Activated CD4-positive, alpha-beta T cell treated with anti-CD3 and anti-CD28 coated beads, Interleukin-2, amount 50 U/mL, for 24 hours (primary cell): Measurements from ENCODE around the gene MCM7.

Source experiments
- DNase-seq, 2 donors: peaks; one replicate each; pipeline ENCODE4 v3.0.0-alpha.2; 2020; ENCODE audit warnings: low read depth in 1 of 2, low spot score in 1 of 2

MCM7 gene

DNA sequence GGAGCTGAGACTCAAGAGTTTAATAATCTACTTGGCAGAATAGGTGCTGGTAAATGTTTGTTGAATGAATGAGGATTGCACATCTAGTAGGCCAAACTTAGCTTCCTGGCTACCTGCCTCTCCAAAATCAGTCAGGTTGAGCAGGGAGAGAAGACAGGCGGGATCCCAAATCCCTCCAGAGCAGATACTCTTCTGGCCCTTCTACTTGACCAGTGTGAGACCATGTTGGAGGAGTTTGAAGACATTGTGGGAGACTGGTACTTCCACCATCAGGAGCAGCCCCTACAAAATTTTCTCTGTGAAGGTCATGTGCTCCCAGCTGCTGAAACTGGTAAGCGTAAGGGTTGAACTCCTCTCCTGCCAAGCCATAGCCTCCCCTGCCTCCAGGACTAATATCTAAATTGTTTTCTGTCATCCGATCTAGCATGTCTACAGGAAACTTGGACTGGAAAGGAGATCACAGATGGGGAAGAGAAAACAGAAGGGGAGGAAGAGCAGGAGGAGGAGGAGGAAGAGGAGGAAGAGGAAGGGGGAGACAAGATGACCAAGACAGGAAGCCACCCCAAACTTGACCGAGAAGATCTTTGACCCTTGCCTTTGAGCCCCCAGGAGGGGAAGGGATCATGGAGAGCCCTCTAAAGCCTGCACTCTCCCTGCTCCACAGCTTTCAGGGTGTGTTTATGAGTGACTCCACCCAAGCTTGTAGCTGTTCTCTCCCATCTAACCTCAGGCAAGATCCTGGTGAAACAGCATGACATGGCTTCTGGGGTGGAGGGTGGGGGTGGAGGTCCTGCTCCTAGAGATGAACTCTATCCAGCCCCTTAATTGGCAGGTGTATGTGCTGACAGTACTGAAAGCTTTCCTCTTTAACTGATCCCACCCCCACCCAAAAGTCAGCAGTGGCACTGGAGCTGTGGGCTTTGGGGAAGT, 23.4 kb upstream of the MCM7 start:
- DNase-seq, result no peak

DNA sequence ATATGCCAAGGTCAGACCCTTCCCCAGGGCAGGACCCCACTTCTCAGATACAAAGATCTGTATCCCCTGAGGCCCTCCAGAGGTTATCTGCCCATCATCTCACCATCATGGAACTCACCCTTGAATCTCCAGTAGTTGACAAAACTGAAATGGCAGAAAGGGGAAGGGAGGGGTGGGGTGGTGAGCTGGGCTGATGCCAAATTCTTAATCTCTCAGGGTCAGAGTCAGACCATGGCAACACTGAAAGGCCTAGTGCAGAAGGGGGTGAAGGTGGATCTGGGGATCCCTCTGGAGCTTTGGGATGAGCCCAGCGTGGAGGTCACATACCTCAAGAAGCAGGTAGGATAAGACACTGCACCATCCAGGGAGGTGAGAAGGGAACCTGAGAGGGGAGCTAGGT, 21.4 kb upstream of the MCM7 start:
- no peak for DNase-seq

GRCh38 chr7:100122067-100122466, 20.9 kb upstream of the MCM7 start:
- DNase-seq, result no peak

DNA sequence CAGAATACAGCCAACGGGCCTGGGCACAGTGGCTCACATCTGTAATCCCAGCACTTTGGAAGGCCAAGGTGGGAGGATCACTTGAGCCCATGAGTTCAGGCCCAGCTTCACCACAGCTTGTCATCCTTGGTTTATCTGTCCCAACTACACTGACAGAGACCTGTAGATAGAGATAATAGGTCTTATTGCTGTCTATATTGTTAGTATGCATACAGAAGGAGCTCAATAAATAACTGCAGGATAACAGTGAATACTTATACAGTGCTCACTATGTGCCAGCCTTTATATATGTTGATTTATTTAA, 19.5 kb upstream of the MCM7 start:
- no peak for DNase-seq

GRCh38 chr7:100119970-100120732, 19.0 kb upstream of the MCM7 start:
- DNase-seq, result peak in 1 of 2 donors; percentile 58

- peak; percentile 87 to 95 for DNase-seq
Observed at GRCh38 chr7:100119072-100119969, 18.1 kb upstream of the MCM7 start, which contains the start of the genes CNPY4 and TAF6. TSS of gene CNPY4 (plus strand) at chr7:100119634. CDS start at chr7:100119745, 111 bp downstream. TSS of gene TAF6 (minus strand) at chr7:100119358. CDS start at chr7:100114209, 5,149 bp downstream.

GRCh38 chr7:100118388-100119071, 17.3 kb upstream of the MCM7 start:
- DNase-seq, result no peak

GRCh38 chr7:100115026-100115425, 13.8 kb upstream of the MCM7 start:
- DNase-seq, result no peak

DNA sequence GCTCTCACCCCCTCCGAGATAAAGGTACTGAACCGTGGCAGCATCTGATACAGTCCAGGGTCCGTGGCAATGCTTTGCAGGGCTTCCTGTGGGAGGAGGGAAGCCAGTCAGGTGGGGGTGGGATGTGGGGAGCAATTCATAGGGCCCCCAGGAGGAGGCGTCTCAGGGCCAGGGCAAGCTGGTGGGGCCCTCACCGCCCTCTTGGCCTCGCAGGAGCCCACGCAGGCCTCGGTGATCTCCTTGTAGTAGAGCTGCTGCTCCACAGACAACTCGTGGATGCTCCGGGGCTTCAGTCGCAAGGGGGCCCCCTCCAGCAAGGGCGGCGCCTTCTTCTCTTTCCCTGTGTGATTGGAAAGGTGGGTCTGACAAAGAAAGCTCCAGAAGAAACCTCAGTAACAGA, 10.7 kb upstream of the MCM7 start:
- no peak for DNase-seq

GRCh38 chr7:100111156-100111555, 10.0 kb upstream of the MCM7 start:
- no peak for DNase-seq

DNA sequence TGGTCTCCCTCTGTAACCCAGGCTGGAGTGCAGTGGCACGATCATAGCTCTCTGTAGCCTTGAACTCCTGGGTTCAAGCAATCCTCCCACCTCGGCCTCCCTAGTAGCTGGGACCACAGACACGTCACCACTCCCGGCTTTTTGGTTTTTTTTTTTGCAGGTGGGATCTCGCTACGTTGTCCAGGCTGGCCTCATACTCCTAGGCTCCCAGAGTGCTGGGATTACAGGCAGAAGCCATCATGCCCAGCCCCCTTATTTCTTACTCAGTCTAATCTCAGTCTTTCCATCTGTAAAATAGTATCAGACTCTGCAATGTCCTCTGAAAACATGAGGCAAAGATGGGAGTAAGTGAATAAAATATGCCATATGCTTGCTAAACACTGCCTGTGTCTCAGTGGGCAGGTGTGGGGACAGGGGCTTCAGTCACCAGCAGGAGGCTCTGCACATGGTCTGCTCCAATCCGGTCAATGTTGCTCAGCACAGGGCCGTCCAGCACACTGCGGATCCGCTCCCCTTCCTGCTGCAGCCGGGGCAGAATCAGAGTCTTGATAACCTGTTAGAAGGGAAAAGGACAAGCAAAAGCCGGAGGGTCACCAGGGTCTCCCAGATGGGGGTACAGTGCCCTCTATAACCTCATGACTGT, 8.4 kb upstream of the MCM7 start:
- DNase-seq, result no peak

DNA sequence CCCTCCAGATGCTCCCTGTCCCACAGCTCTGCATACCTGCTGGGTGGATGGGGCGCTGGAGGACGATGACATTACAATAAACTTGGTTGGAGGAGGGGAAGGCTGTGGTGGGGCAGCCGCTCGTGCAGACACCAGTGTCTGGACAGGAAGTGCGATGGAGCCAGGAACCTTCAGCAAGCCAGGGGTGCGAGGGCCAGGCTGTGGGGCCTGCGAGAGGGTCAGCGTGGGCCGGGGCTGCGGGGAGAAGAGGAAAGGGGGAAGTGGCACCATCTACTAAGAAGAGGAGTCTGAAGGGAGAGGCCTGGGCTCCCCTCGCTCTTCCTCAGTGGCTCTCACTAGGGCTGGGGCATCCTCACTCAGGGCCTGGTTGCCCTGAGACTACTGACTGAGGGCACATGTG, 6.7 kb upstream of the MCM7 start:
- DNase-seq, result no peak

DNA sequence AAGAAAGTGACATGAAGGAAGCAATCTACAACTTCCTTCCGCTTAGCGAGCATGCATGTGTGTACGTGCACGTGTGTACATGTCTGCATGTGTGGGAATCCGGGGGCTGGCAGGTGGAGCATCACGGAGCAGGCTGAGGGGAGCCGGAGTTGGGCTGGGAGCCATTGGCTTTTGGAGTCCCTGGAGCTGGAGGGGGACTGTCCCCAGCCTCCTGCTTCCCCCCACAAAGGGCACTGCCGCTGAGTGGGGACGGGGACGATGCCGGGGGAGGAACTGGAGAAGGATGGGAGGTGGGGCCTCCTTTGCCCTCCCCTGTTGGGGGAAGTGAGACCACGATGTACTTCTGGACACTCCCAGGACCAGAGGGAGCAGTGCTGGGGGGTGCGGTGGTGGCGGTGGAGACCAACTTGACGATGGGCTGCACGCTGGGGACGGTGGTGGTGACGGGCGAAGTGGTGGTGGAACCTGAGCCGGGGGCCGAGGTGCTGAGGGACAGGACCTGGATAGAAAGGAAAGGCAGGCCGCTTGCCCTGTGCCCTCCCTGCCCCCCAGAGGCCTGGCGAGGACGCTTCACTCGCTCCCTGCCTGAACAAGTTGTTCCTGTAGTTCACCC, 6.0 kb upstream of the MCM7 start:
- no peak for DNase-seq

DNA sequence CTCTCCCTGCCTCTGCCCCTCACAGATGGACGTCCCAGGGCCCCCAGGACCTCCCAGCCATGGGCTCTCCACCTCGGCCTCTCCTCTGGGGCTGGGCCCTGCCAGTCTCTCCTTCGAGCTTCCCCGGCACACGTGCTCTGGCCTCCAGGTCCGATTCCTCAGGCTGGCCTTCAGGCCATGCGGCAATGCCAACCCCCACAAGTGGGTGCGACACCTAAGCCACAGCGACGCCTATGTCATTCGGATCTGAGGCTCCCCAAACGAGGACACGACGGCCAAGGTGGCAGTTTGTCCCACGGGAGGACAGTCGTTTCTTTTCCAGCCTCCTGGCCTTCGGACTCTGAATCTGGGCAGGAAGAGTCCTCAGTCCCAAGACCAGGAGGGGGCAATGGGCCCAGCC, 5.4 kb upstream of the MCM7 start:
- no peak for DNase-seq

DNA sequence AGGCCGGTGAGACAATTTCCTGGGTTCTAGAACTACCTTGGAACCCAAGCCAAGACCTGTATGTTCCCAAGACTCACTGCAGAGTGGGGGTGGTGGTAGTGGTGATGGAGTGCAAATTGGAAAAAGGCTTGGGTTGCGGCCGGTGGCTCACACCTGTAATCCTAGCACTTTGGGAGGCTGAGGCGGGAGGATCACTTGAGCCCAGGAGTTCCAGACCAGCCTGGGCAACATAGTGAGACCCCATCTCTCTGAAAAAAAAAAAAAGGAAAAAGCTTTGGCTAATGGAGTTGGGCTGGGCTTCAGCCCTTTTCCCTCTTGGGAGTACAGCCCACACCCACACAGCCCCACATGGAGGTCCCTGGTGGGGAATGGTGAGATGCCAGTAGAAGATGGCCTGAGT, 4.3 kb upstream of the MCM7 start:
- no peak for DNase-seq

- no peak for DNase-seq
Observed at GRCh38 chr7:100102950-100103840, 2.0 kb upstream of the MCM7 start.

DNA sequence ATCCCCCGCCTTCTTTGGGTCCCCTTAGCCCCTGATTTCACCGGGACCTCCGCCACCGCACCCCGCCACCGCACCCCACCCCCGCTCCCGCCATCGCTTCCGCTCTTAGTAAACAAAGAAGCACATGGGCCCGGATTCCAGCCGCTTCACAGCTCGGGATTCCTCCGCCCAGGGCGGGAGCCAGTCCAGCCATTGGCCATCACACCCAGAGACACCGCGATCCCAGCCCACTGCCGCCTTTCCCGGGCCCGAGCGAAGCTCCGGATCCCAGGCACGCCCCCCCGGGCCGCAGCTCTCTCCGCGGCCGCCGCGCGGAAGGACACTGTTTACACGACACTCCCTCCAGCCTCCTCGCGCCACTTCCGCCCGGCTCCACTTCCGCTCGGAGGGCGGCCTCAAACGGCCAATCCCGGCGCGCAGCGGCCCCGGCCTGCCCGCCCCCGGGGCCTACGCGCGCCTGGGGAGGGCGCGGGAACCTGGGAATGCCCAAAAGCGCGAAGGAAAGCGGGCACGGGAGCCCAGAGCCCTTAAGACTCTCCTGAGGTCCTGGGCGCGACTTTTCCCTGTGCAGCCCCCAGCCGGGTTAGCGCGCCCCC, 679 bp downstream of the MCM7 start:
- peak; percentile 72 to 81 for DNase-seq

DNA sequence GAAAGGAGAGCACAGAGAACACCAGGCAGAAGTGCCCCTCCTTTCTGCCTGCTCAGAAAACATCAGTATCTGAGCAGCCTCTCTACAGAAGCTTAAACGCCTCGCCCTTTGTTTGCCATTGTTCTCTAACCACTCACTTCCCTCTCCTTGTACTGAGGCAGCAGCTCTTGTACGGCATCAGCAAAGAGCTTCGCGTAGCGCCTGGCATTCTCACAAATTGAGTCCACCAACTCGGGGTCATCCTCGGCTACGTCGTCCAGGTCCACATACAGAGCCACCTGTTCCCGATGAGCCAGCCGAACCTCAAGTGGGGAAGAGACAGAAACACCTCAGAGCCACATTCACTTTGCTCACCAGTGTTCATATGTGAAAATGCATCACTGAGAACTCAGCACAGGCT, 1.7 kb downstream of the MCM7 start:
- DNase-seq, result no peak
